C4-2B (cell line): Measurements from ENCODE around the gene MPDU1.

Experiments
- ZFX ChIP-seq: fragments of 450-650 bp; IDR thresholded peaks from 2 replicates; pipeline ENCODE4 v1.6.1; 2017
- TF ChIP-seq, protein P1 (sequence below): fragments of 450-650 bp; conservative IDR thresholded peaks from 2 replicates; pipeline ENCODE4 v1.5.1; 2017; ENCODE audit warnings: mild to moderate bottlenecking

DNA sequence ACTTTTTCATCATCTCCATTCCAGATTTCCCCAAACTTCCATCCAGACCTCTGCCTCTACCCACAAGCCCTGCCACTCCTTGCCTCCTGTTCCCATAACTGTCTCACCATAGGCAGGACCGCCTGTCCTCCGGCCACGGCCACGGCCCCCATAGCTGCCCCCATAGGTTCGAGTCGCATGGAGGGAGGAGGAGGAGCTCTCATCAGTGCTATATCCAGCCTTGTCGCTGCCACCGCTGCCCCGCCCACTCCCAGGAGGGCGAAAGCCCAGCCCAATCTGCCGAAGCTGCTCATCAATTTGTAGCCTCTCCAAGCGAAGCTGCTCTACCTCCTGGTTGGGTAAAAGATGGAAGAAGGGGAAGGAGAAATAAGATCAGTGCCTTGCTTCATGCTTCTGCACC, 9.6 kb downstream of the MPDU1 start:
- TF ChIP-seq, protein P1, sequence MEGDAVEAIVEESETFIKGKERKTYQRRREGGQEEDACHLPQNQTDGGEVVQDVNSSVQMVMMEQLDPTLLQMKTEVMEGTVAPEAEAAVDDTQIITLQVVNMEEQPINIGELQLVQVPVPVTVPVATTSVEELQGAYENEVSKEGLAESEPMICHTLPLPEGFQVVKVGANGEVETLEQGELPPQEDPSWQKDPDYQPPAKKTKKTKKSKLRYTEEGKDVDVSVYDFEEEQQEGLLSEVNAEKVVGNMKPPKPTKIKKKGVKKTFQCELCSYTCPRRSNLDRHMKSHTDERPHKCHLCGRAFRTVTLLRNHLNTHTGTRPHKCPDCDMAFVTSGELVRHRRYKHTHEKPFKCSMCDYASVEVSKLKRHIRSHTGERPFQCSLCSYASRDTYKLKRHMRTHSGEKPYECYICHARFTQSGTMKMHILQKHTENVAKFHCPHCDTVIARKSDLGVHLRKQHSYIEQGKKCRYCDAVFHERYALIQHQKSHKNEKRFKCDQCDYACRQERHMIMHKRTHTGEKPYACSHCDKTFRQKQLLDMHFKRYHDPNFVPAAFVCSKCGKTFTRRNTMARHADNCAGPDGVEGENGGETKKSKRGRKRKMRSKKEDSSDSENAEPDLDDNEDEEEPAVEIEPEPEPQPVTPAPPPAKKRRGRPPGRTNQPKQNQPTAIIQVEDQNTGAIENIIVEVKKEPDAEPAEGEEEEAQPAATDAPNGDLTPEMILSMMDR, result no peak
- TF ChIP-seq ZFX, result no peak
